Subcutaneous abdominal adipose tissue (tissue), 5 donors: ENCODE results near the gene DCAF12.
"Not testable (repeated sequence)": the region's sequence is repeated elsewhere in the genome, so short reads cannot be mapped to it uniquely, and the experiment has no call there.

Experiments used
- H3K27ac ChIP-seq: one replicate; pipeline ENCODE4 v1.7.0; 2013; ENCODE audit warnings: low read depth, mild to moderate bottlenecking, inconsistent platforms, low read length, moderate library complexity
- H3K27me3 ChIP-seq, 5 donors: one replicate each; pipeline ENCODE4 v1.7.0; 2013; ENCODE audit warnings: low read length in 5 of 5, inconsistent platforms in 1 of 5; ENCODE audit not compliant: control insufficient read depth in 5 of 5, insufficient read depth in 4 of 5
- H3K36me3 ChIP-seq, 5 donors: one replicate each; pipeline ENCODE4 v1.7.0; 2013; ENCODE audit warnings: low read length in 5 of 5; ENCODE audit not compliant: control insufficient read depth in 5 of 5, insufficient read depth in 5 of 5
- H3K4me1 ChIP-seq, 5 donors: one replicate each; pipeline ENCODE4 v1.7.0; 2013; ENCODE audit warnings: low read length in 5 of 5, mild to moderate bottlenecking in 3 of 5, moderate library complexity in 1 of 5; ENCODE audit not compliant: control insufficient read depth in 5 of 5, insufficient read depth in 5 of 5
- H3K4me3 ChIP-seq, 5 donors: one replicate each; pipeline ENCODE4 v1.7.0; 2013; ENCODE audit warnings: low read length in 5 of 5, low read depth in 1 of 5
- H3K9ac ChIP-seq, 5 donors: one replicate each; pipeline ENCODE4 v1.7.0; 2013; ENCODE audit warnings: low read length in 5 of 5, mild to moderate bottlenecking in 4 of 5, moderate library complexity in 3 of 5
- H3K9me3 ChIP-seq, 5 donors: one replicate each; pipeline ENCODE4 v1.7.0; 2013; ENCODE audit warnings: low read length in 5 of 5; ENCODE audit not compliant: control insufficient read depth in 5 of 5
- donor health status: healthy.
- donor health status: healthy.
- donor health status: healthy.
- donor health status: healthy.
- donor health status: healthy.

DCAF12 gene

GRCh38 chr9:34047864-34048726 is 78.4 kb downstream of the DCAF12 start:
- Histone ChIP-seq H3K4me3 (peak overlapping the region; percentile 71 to 97 (median 94)), H3K9ac (peak overlapping the region; percentile 86 to 96 (median 90)), H3K27me3 (peaks cover 0 to 7% (median 0%) of the 10 kb centered on the region in 5 donors), H3K27ac (peak overlapping the region; percentile 94), H3K4me1 (peaks cover 16 to 28% (median 24%) of the 10 kb centered on the region in 5 donors), H3K36me3 (peaks cover 0 to 3% (median 0%) of the 10 kb centered on the region in 5 donors), H3K9me3 (no peaks in the 10 kb centered on the region)

- Histone ChIP-seq H3K9ac (peak overlapping the region in 3 of 5 donors; percentile 6 to 86 (median 11)), H3K4me3 (peak overlapping the region in 2 of 5 donors; percentile 1 to 95), H3K36me3 (peaks cover 0 to 9% (median 3%) of the 10 kb centered on the region in 5 donors), H3K9me3 (no peaks in the 10 kb centered on the region), H3K27ac (peak overlapping the region; percentile 94), H3K27me3 (peaks cover 0 to 7% (median 0%) of the 10 kb centered on the region in 5 donors), H3K4me1 (peaks cover 16 to 28% (median 24%) of the 10 kb centered on the region in 5 donors)
Measured at GRCh38 chr9:34046784-34047379, 79.6 kb downstream of the DCAF12 start.

DNA sequence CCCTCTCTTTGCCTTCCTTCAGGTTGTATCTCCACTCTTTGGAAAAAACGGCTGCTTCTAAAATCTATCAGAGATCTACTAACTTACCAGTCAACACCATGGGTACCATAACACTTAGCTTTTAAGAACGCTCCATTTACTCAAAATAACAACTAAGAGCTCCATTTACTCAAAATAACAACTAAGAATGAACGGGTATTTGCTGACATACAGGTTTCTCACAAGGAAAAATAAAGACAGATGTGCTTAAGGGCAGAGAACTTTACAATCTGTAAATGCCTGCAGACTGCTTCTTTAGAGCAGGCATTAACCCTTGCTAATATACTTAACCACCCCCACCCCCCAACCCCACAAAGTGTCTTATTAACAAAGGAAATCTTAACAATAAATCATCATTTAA is 80.6 kb downstream of the DCAF12 start:
- H3K27ac ChIP-seq: peak overlapping the region; percentile 23
- peaks cover 16 to 28% (median 24%) of the 10 kb centered on the region in 5 donors for H3K4me1 ChIP-seq
- peaks cover 0 to 7% (median 0%) of the 10 kb centered on the region in 5 donors for H3K27me3 ChIP-seq
- H3K9me3 ChIP-seq: no peaks in the 10 kb centered on the region
- H3K36me3 ChIP-seq: peaks cover 0 to 9% (median 3%) of the 10 kb centered on the region in 5 donors
- no peak overlapping the region for H3K9ac ChIP-seq
- no peak overlapping the region for H3K4me3 ChIP-seq

- not testable (repeated sequence) for H3K27ac ChIP-seq, H3K36me3 ChIP-seq, H3K4me3 ChIP-seq, H3K27me3 ChIP-seq, H3K9me3 ChIP-seq, H3K9ac ChIP-seq, H3K4me1 ChIP-seq
Measured at GRCh38 chr9:34042074-34042473, 84.4 kb downstream of the DCAF12 start.

GRCh38 chr9:34038851-34039250 is 87.6 kb downstream of the DCAF12 start:
- not testable (repeated sequence) for H3K4me3 ChIP-seq

GRCh38 chr9:34037626-34038025 is 88.9 kb downstream of the DCAF12 start:
- no peak overlapping the region for H3K9ac ChIP-seq
- H3K27me3 ChIP-seq: no peaks in the 10 kb centered on the region
- no peak overlapping the region for H3K4me3 ChIP-seq
- H3K9me3 ChIP-seq: no peaks in the 10 kb centered on the region
- H3K36me3 ChIP-seq: peaks cover 0 to 2% (median under 1%) of the 10 kb centered on the region in 5 donors
- no peak overlapping the region for H3K27ac ChIP-seq
- H3K4me1 ChIP-seq: no peaks in the 10 kb centered on the region

More at GRCh38 chr9:34038851-34039250, 87.6 kb downstream of the DCAF12 start:
- H3K4me1 ChIP-seq, H3K9me3 ChIP-seq, H3K9ac ChIP-seq, H3K27ac ChIP-seq, H3K27me3 ChIP-seq, H3K36me3 ChIP-seq: not testable (repeated sequence)

DNA sequence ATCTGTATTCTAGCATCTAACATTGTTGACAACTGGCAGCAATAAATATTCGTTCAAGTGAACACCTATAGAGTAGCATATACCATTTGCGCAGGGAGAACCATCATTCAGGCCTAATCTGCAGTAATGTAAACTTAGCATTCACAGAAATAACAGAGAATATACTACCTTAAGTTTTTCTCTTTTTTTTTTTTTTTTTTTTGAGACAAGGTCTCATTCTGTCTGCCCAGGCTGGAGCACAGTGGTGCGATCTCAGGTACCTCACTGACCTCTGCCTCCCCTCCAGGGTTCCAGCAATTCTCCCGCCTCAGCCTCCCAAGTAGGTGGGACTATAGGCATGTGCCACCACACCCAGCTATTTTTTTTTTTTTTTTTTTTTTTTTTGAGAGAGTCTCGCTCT is 89.9 kb downstream of the DCAF12 start:
- Histone ChIP-seq H3K9me3 (no peaks in the 10 kb centered on the region), H3K4me3 (no peak overlapping the region), H3K27ac (no peak overlapping the region), H3K9ac (no peak overlapping the region), H3K4me1 (no peaks in the 10 kb centered on the region), H3K36me3 (no peaks in the 10 kb centered on the region), H3K27me3 (no peaks in the 10 kb centered on the region)
